GM12865 (cell line): ENCODE data around the gene TRPT1.

ENCODE experiments used
- DNase-seq: peaks from one replicate; pipeline ENCODE4 v3.0.0; 2010; ENCODE audit warnings: low read depth
- H3K4me3 ChIP-seq: 2 replicates; pipeline ENCODE4 v1.5.1; 2011; ENCODE audit warnings: mild to moderate bottlenecking, low read depth, low read length, control low read depth
- TF ChIP-seq, protein P1 (sequence below): IDR thresholded peaks from 2 replicates; pipeline ENCODE4 v1.5.1; 2011; ENCODE audit warnings: low read length, control low read depth, low read depth, inconsistent platforms; ENCODE audit not compliant: insufficient read depth; ENCODE audit errors: missing control alignments

The TRPT1 gene

GRCh38 chr11:64267207-64267945, 41.4 kb upstream of the TRPT1 start:
- TF ChIP-seq, protein P1, sequence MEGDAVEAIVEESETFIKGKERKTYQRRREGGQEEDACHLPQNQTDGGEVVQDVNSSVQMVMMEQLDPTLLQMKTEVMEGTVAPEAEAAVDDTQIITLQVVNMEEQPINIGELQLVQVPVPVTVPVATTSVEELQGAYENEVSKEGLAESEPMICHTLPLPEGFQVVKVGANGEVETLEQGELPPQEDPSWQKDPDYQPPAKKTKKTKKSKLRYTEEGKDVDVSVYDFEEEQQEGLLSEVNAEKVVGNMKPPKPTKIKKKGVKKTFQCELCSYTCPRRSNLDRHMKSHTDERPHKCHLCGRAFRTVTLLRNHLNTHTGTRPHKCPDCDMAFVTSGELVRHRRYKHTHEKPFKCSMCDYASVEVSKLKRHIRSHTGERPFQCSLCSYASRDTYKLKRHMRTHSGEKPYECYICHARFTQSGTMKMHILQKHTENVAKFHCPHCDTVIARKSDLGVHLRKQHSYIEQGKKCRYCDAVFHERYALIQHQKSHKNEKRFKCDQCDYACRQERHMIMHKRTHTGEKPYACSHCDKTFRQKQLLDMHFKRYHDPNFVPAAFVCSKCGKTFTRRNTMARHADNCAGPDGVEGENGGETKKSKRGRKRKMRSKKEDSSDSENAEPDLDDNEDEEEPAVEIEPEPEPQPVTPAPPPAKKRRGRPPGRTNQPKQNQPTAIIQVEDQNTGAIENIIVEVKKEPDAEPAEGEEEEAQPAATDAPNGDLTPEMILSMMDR = no peak
- no peak for DNase-seq
- no peak overlapping the region for H3K4me3 ChIP-seq

GRCh38 chr11:64266339-64266738, 40.4 kb upstream of the TRPT1 start:
- H3K4me3 ChIP-seq = no peak overlapping the region
- DNase-seq = no peak
- TF ChIP-seq, protein P1 = no peak

DNA sequence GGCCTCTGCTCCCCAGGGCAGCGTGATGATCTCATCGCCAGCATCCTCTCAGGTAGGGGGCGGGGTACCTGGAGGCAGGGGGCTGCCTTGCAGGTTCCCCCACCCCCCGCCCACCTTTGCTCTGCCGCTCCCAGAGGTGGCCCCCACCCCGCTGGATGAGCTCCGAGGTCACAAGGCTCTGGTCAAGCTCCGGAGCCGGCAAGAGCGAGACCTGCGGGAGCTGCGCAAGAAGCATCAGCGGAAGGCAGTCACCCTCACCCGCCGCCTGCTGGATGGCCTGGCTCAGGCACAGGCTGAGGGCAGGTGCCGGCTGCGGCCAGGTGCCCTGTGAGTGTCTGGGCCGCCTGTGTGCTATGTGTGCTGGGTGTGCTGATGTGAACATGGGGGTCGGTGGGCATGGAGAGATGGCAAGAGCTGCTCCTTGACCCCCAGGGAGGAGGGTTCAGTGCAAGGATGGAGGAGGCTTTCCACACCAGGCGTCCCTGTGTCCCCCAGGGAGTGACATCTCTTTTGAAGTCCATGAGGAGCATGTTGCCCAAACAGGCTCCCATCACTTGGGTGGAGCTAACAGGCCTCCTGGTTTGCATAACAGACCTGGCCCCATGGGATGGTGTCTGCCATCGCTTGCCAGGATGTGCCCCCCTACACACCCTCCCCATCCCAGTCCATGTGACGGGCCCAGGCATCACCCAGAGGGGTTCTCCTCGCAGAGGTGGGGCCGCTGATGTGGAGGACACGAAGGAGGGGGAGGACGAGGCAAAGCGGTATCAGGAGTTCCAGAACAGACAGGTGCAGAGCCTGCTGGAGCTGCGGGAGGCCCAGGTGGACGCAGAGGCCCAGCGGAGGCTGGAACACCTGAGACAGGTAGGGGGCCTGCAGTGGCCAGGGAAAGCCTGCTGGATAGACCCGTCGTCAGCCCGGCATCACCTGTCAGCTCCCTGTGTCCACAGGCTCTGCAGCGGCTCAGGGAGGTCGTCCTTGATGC, 39.5 kb upstream of the TRPT1 start:
- TF ChIP-seq, protein P1 = no peak
- H3K4me3 ChIP-seq = no peak overlapping the region
- no peak for DNase-seq

DNA sequence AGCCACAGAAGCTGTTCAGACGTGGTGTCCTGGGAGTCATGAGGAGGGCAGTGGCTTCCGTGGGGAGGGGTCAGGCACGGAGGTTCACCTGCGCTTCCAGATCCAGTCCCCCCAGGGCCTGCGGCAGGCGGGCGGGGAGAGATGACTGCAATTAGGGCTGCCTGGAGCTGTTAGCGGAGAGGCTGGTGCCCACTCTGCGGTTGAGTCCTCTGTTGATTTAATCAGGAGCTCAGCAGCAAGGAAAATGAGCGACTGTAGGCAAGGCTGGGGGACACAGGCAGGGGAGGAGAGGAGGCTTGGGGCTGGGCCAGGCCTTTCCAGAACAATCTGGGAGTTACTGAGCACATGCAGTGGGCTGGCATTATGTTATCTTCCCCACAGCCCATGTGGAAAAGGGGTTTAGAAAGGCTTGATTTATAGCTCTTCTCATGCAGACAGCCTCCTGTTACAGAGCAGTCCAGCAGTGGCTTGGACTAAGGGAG, 38.4 kb upstream of the TRPT1 start:
- H3K4me3 ChIP-seq = no peak overlapping the region
- no peak for DNase-seq
- TF ChIP-seq, protein P1 = no peak

DNA sequence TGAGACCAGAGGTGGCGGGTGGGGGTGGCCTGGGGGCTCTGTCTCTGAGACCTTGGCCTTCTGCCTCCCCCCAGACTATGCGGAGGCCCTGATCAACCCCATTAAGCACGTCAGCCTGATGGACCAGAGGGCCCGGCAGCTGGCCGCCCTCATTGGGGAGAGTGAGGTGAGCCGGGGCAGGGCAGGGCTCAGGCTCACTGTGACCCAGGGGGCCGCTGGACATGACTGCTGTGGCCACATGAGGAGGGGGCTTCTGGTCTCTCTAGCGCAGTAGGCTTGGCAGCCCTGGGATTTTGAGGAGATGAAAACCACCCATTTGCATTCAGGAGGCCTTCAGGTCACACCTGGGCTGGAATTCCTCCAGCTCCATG, 37.9 kb upstream of the TRPT1 start:
- no peak for DNase-seq
- no peak overlapping the region for H3K4me3 ChIP-seq
- TF ChIP-seq, protein P1 = no peak

DNA sequence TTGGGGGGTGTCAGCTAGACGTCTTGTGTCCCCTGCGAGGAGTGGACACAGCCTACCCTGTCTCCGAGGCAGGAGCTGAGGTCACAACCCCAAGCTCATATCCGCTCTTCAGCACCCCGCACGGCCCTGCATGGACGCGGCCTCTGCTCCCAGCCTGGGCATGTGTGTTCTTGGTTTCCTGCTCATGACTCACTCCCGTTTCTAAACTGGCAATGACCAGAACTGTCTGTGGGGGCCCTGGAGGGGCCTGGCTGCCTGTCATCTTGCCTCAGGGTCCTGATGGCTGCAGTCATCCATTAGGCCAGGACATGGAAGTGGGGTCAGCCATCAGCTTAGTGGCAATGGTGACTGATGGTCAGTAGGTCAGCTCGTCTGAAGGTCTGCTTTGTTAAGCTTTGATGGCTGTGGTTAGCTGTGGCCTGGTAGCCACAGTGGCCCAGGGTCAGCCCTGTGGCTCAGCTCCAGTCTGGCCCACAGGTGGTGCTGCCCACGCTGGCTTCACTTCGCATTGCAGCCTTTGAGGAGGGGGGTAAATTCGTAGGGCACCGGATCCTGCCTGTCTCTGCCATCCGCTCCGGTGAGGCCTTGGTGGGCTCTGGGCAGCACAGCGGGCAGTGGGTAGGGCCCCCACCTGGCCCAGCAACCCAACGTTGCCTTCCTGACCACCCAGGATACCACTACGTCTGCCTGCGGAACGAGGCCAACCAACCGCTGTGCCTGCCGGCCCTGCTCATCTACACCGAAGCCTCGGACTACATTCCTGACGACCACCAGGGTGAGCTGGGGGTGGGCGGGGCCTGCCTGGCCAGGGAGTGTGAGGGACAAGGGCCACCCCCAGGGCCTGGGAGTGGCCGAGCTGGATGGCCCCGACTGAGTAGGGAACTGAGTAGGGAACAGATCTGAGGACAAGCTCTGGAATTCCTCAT, 37.3 kb upstream of the TRPT1 start:
- no peak for DNase-seq
- TF ChIP-seq, protein P1 = no peak

More for the DNA sequence above, 37.3 kb upstream of the TRPT1 start:
- H3K4me3 ChIP-seq = no peak overlapping the region
